HG03095 (cell line): ENCODE measurements around the gene DENND1B.
"Not testable (repeated sequence)": the region's sequence is repeated elsewhere in the genome, so short reads cannot be mapped to it uniquely, and the experiment has no call there.

Experiments used
- ATAC-seq: cut with Tn5 transposase; IDR thresholded peaks from one replicate; pipeline ENCODE4 v1.9.1; 2021; ENCODE audit warnings: moderate library complexity; ENCODE audit not compliant: unreplicated experiment

DENND1B gene

DNA sequence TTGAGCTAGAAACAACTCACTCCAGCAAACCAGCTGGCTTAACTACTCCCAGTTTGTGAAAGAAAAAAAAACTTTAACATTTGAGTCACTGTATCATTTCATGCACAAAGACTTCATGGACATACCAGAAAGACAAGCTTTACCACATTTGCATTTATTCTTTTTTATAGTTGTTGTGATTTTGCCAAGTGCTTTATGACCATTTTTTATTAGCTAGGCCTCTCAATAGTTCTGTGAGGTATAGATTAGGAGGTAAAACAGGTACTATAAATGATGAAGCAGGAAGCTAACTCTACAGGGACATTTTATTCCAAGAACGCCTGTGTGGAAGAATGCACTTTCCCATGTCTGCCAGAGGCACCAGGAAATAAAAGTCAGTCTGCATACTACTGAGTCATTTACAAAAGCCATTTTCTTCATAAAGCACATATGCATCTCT is 8.2 kb upstream of the DENND1B start:
- no peak for ATAC-seq

GRCh38 chr1:197782722-197783360 is 7.6 kb upstream of the DENND1B start:
- ATAC-seq = no peak

DNA sequence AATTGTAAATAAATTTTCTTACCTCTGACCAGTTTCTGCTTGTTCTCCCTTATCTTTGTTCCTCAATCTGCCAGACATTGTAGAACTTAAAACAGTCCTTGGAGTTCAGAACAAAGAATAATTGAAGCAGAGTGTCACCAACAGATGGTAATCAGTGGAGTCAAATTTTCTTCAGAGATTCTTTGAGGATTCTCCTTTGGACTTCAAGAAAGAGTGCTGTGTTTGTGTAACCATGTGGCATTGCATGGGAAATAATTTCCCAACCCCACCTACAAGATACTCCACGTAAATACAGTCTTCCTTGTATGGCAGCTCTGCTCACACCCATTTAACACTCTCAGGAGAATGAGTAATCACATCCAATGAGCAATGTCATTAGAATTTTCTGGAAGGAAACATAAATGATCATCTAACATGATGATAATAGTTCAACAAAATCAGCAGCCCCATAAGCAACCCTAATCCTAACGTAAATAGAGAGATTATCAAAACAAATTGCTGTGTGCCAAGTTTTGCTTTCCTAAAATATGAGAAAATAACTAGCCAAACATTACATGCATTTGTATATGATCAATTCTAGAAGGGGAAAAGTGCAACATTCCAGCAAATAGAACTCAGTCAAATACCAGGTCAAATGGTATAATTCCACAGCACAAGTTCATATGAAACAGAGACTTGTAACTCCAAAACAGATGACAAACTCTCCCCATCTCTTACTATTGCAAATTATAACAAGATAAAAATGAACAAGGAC is 6.9 kb upstream of the DENND1B start:
- ATAC-seq = no peak

DNA sequence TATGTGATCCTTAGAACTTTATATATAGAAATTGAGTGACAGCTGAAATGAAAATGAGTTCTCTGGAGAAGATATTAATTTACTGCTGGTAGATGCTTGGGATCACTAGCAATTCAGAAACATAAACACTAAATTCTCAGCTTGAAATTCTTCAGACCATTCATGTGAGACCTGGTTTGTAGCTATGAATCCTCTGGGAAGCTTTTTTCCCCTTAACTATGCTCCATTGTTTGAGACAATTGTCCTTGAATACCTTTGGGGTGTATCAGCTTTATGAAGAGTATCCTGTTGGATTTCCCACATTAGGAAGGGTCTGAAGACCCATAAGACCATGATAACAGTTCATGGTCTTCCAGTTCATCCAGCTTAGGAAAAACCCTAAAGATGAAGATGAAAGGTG is 4.6 kb upstream of the DENND1B start:
- ATAC-seq = no peak

GRCh38 chr1:197778366-197778945 is 3.2 kb upstream of the DENND1B start:
- ATAC-seq = no peak

- ATAC-seq = peak; percentile 36
Observed at GRCh38 chr1:197776351-197777105, 1.2 kb upstream of the DENND1B start.

DNA sequence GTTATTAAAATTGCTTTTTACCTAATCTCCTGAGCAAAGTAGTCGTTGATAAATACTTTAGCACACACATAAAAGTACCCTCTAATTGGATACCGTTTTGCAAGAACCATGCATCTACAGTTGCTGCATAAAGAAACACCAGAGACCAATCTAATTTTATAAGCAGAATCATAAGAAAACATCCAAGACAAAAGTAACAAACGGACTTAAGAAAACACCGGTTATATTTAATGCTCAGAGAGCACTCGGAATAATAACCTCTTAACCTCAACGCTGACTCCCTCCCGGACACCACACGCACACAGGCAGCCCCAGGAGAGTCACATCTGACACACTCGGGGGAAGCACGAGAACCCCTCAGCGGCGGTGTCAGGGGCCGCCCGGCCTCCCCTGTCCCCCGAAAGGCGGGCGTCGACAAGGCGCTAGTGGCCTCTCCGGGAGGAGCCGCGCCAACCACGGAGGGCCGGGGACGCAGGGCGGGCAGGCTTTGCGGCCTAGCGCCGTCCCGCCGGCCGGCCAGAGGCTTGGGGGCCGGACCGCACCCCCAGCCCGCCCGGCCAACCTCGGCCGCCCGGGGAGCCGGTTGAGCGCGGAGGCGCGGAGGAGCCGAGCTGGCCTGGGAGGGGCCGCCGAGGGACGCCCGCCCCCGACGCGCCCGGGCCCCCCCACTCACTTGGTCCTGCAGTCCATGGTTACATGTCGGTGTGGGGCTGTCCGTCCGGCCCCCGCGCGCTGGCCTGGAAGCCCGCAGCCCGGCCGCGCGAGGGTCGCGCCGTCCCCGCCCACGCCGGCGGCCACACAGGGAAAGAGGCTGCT is 606 bp downstream of the DENND1B start:
- ATAC-seq = peak; percentile 29

- no peak for ATAC-seq
Observed at GRCh38 chr1:197773856-197774255, 1.4 kb downstream of the DENND1B start.

DNA sequence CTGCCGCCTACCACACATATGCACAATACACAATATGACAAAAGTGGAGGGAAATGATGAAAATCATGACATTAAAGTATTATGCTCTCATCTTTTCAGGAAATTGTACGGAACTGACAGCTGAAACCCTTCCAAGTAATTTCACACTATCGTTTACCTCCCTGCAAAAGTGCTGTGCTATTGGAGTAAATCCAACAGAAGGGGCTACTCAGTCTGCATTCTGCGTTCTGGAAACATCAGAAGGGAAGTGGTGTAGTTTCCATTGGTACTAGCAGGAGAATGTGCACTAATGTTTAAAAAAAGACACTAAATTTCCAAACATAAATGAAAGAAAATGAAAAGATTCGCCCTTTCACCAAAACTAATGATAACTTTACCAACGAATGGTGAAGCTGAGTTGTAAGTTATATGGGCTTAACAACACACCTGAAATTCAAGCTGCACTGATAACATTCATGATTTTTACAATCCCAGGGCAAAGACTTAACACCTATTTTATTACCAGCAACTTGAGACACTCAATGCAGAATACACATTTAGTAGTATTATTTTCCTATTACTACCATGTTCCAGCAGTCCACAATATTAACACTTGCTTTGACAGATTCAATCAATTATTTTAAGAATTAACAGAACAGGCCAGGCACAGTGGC is 3.2 kb downstream of the DENND1B start:
- ATAC-seq = no peak

GRCh38 chr1:197771386-197771785 is 3.9 kb downstream of the DENND1B start:
- ATAC-seq = no peak

- ATAC-seq = no peak
Observed at GRCh38 chr1:197770243-197770642, 5.0 kb downstream of the DENND1B start.

- no peak for ATAC-seq
Observed at GRCh38 chr1:197769287-197769686, 6.0 kb downstream of the DENND1B start.

DNA sequence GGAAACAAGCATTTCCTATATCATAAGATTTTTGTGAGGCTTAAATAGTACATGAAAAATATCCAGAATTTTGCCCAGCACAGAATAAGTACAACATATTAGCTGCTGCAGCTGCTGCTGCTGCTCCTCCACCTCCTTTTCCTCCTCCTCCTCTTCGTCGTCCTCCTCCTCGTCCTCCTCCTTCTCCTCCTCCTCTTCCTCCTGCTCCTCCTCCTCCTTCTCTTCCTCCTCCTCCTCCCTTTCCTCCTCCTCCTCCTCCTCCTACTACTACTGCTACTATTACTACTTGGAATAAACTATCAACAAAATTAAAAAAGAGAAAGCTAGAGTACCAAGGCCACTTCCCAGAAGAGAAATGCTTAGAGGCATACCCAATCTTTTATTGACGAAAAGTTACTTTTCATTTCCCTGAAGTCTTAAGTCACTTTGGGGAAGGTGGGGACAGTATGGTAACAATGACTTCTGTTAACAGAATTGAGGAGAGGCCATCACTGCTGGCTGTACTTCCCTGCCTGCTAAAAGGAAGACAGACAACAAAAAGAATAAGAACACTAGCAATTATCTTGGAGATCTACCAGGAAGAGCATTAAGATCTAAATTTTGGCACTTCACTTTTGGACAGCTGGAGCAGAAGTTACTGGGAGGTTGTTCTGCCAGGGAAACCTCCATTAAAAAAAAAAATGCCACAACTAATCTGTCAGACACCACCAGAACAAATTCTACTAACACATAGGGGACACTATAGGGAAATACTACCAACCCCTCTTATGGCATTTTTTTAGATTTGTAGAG is 7.1 kb downstream of the DENND1B start:
- no peak for ATAC-seq

DNA sequence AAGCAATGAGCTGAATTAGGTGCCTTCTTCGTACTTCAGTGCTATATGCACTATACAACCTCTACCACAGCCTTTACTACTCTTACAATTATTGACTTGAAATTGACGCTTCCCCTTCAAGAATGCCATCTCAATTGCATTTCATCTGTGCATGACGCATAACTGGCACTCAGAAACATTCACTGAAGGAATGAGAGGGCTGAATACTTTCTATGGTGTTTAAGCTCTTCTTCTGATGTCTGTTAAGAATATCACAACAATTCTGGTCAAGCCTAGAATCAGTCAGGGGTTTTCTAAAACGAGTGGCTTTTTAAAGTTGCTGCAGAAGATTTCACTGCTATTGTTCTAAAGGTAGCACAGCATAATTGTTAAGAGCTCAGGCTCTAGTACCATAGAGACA is 11.5 kb downstream of the DENND1B start:
- no peak for ATAC-seq

DNA sequence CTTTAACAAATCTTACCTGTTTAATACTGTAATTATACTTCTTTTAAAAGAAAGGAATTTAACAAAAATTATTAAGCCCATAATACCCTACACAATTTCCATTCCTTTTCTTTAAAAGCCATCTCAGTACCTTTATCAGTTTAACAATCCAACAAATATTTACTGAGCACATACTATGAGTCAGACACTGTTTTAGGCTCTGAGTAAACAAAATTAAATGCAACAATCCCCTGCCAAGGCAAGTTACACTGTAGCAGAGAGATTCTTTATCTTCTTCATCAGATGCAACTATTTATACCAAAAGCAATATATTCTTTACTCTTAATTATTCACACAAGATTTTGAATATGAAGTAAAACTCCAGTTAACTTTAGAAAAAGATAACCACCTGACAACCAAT is 12.0 kb downstream of the DENND1B start:
- no peak for ATAC-seq

- peak; percentile 74 for ATAC-seq
Observed at GRCh38 chr1:197761654-197762053, 13.6 kb downstream of the DENND1B start.

DNA sequence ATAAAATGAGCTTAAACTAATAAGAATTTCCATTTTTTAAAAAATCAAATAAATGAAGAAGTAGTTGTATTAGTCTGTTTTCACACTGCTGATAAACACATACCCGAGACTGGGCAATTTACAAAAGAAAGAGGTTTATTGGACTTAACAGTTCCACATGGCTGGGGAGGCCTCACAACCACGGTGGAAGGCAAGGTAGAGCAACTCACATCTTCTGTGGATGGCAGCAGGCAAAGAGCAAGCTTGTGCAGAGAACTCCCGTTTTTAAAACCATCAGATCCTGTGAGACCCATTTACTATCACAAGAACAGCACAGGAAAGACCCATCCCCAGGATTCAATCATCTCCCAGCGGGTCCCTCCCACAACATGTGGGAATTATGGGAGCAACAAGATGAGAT is 19.7 kb downstream of the DENND1B start:
- ATAC-seq = not testable (repeated sequence)

DNA sequence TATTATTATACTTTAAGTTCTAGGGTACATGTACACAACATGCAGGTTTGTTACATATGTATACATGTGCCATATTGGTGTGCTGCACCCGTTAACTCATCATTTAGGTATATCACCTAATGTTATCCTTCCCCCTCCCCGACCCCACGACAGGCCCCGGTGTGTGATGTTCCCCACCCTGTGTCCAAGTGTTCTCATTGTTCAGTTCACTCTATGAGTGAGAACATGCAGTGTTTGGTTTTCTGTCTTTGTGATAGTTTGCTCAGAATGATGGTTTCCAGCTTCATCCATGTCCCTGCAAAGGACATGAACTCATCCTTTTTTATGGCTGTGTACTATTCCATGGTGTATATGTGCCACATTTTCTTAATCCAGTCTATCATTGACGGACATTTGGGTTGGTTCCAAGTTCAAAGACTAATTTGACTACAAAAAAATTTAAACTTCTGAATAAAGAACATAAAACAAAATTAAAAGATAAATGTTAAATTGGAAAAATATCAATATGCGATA is 22.6 kb downstream of the DENND1B start:
- ATAC-seq = not testable (repeated sequence)

GRCh38 chr1:197750366-197750765 is 24.9 kb downstream of the DENND1B start:
- no peak for ATAC-seq
